WTC11 (cell line): ENCODE data around the gene CPB1.

Experiments used
- ATF3 ChIP-seq: sonication (generic); formaldehyde crosslinking; conservative IDR thresholded peaks from 2 replicates; pipeline ENCODE4 v1.8.1; 2022; ENCODE audit warnings: mild to moderate bottlenecking, missing genetic modification reagents
- FOXK1 ChIP-seq: sonication (generic); formaldehyde crosslinking; IDR thresholded peaks from 2 replicates; pipeline ENCODE4 v1.8.0; 2022; ENCODE audit warnings: mild to moderate bottlenecking, moderate library complexity, missing genetic modification reagents
- TP53 ChIP-seq: sonication (generic); formaldehyde crosslinking; IDR thresholded peaks from 2 replicates; pipeline ENCODE4 v1.8.1; 2023; ENCODE audit warnings: mild to moderate bottlenecking, missing genetic modification reagents
- TF ChIP-seq, protein P1 (sequence below): fragments of 250-450 bp; sonication (Bioruptor Pico); IDR thresholded peaks from 2 replicates; pipeline ENCODE4 v2.1.2; 2022; ENCODE audit warnings: mild to moderate bottlenecking, moderate library complexity

- no peak for TF ChIP-seq TP53 (CRISPR knock-in tag)
- no peak for TF ChIP-seq FOXK1
- TF ChIP-seq, protein P1, sequence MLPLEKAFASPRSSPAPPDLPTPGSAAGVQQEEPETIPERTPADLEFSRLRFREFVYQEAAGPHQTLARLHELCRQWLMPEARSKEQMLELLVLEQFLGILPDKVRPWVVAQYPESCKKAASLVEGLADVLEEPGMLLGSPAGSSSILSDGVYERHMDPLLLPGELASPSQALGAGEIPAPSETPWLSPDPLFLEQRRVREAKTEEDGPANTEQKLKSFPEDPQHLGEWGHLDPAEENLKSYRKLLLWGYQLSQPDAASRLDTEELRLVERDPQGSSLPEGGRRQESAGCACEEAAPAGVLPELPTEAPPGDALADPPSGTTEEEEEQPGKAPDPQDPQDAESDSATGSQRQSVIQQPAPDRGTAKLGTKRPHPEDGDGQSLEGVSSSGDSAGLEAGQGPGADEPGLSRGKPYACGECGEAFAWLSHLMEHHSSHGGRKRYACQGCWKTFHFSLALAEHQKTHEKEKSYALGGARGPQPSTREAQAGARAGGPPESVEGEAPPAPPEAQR (CRISPR knock-in tag): no peak
- TF ChIP-seq ATF3 (CRISPR knock-in tag): no peak
Observed at GRCh38 chr3:148854061-148854460, 26.4 kb downstream of the CPB1 start.
